A549 (cell line): Measurements from ENCODE around the gene PRKCE.

Experiments
- CEBPB ChIP-seq, 2 experiments: fragments of >200 bp in 1 of 2; sonication (Bioruptor Twin) in 1 of 2; formaldehyde crosslinking in 1 of 2; IDR thresholded peaks; 2 replicates each; pipeline ENCODE4 v1.6.1; 2012 to 2016
- CHD4 ChIP-seq: fragments of 200-600 bp; sonication (generic); IDR thresholded peaks from 2 replicates; pipeline ENCODE4 v1.6.1; 2016; ENCODE audit warnings: antibody characterized with exemption, mild to moderate bottlenecking, borderline replicate concordance
- EP300 ChIP-seq, 2 experiments: fragments of >200 bp; sonication (Bioruptor Twin); formaldehyde crosslinking; IDR thresholded peaks; 2 replicates in 1 of 2; 3 replicates in 1 of 2; pipeline ENCODE4 v1.6.1; 2016 to 2017
- MAFK ChIP-seq: fragments of 450-650 bp; IDR thresholded peaks from 2 replicates; pipeline ENCODE4 v1.6.1; 2014; ENCODE audit not compliant: partially characterized antibody
- MYC ChIP-seq: IDR thresholded peaks from 2 replicates; pipeline ENCODE4 v1.6.1; 2012; ENCODE audit warnings: mild to moderate bottlenecking, inconsistent platforms, low read length, improper control_type of control experiment, borderline replicate concordance
- RAD21 ChIP-seq, 2 experiments: fragments of >200 bp in 1 of 2; sonication (Bioruptor Twin) in 1 of 2; formaldehyde crosslinking in 1 of 2; IDR thresholded peaks in 1 of 2; conservative IDR thresholded peaks in 1 of 2; 2 replicates in 1 of 2; 3 replicates in 1 of 2; pipeline ENCODE4 v1.6.1; 2012 to 2018; ENCODE audit warnings: inconsistent platforms in 1 of 2
- RNF2 ChIP-seq: fragments of 200-600 bp; sonication (generic); IDR thresholded peaks from 2 replicates; pipeline ENCODE4 v1.6.1; 2016; ENCODE audit warnings: low read depth, mild to moderate bottlenecking, antibody characterized with exemption, moderate library complexity, borderline replicate concordance
- SMC3 ChIP-seq: fragments of >200 bp; sonication (Bioruptor Twin); formaldehyde crosslinking; IDR thresholded peaks from 3 replicates; pipeline ENCODE4 v1.6.1; 2018; ENCODE audit warnings: inconsistent platforms
- TFCP2L1 ChIP-seq: fragments of 250-450 bp; sonication (Bioruptor Pico); IDR thresholded peaks from 2 replicates; pipeline ENCODE4 v1.5.0; 2021; ENCODE audit warnings: mild to moderate bottlenecking
- TF ChIP-seq, protein P1 (sequence below): fragments of >200 bp; sonication (Bioruptor Twin); formaldehyde crosslinking; IDR thresholded peaks from 3 replicates; pipeline ENCODE4 v1.5.1; 2016

DNA sequence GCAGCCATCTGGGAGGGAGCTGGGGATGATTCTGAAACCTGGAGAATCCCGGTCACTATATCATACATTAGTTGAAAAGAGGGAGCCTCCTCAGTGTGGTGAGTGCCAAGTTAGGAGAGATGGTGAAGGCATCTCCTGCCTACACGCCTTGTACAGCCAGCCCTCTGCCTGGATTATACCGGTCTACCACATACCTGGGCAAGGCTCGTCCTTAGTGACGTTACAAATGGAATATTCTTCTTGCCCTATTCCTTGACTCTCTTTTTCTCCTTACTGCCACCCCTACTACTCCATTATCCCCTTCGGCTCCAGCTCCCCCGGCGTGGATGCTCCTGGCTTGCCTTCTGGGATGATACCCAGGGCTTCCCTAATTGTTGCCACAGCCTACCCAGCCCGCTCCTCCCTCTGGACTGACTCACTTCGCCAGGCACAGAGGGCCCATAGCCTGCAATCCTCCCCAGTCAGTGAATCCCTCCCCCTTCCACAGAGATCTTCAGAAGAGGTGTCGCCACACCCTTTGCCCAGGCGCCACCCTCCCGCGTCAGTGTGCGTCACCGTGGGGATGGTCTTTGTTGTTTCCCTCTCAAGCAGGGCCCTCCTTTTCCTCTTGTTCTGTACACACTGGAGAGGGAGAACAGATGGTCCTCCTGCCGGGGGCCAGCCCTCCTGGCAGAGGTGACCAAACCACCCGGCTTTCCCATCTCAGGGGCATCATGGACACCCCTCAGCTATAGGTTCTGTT is 530.5 kb downstream of the PRKCE start:
- TF ChIP-seq, protein P1, sequence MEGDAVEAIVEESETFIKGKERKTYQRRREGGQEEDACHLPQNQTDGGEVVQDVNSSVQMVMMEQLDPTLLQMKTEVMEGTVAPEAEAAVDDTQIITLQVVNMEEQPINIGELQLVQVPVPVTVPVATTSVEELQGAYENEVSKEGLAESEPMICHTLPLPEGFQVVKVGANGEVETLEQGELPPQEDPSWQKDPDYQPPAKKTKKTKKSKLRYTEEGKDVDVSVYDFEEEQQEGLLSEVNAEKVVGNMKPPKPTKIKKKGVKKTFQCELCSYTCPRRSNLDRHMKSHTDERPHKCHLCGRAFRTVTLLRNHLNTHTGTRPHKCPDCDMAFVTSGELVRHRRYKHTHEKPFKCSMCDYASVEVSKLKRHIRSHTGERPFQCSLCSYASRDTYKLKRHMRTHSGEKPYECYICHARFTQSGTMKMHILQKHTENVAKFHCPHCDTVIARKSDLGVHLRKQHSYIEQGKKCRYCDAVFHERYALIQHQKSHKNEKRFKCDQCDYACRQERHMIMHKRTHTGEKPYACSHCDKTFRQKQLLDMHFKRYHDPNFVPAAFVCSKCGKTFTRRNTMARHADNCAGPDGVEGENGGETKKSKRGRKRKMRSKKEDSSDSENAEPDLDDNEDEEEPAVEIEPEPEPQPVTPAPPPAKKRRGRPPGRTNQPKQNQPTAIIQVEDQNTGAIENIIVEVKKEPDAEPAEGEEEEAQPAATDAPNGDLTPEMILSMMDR: no peak
- TF ChIP-seq TFCP2L1 (CRISPR knock-in tag) (no peak), MYC (no peak), CHD4 (no peak), MAFK (no peak), RNF2 (no peak), CEBPB (IDR thresholded peaks at IDR 0.05) (no peak), SMC3 (no peak), EP300 (IDR thresholded peaks at IDR 0.05) (no peak), RAD21 (conservative IDR thresholded peaks at IDR 0.05 in 1 of 2, IDR thresholded peaks at IDR 0.05 in 1 of 2) (no peak)
